MM.1S (cell line): ENCODE results near the gene LYPD1.

Experiments
- CTCF ChIP-seq: fragments of 300-600 bp; sonication (generic); IDR thresholded peaks from 2 replicates; pipeline ENCODE4 v1.5.1; 2016; ENCODE audit warnings: antibody characterized with exemption, low read length, mixed read lengths
- EZH2 ChIP-seq: fragments of 300-600 bp; sonication (generic); optimal IDR thresholded peaks from 2 replicates; pipeline ENCODE3; 2017; ENCODE audit warnings: low read depth, mild to moderate bottlenecking, antibody characterized with exemption, low read length, mixed read lengths

- TF ChIP-seq CTCF, result no peak
- TF ChIP-seq EZH2, result no peak
These were observed 618 bp upstream of the LYPD1 start for GRCh38 chr2:132670496-132671150.
